HUES6 (cell line): ENCODE data around the gene NTN5.
"Not testable (repeated sequence)": the region's sequence is repeated elsewhere in the genome, so short reads cannot be mapped to it uniquely, and the experiment has no call there.

Experiments used
- H3K27ac ChIP-seq: 2 replicates; pipeline ENCODE4 v1.7.0; 2013; ENCODE audit warnings: low read depth, mild to moderate bottlenecking, low read length, inconsistent platforms
- H3K27me3 ChIP-seq: 2 replicates; pipeline ENCODE4 v1.6.1; 2013; ENCODE audit warnings: low read length; ENCODE audit not compliant: control insufficient read depth, insufficient read depth
- H3K36me3 ChIP-seq: 2 replicates; pipeline ENCODE4 v1.6.1; 2013; ENCODE audit warnings: low read length; ENCODE audit not compliant: control insufficient read depth, insufficient read depth
- H3K4me1 ChIP-seq: 2 replicates; pipeline ENCODE4 v1.6.1; 2013; ENCODE audit warnings: low read length; ENCODE audit not compliant: control insufficient read depth, insufficient read depth
- H3K4me3 ChIP-seq: 2 replicates; pipeline ENCODE4 v1.5.1; 2013; ENCODE audit warnings: low read depth, low read length
- H3K9ac ChIP-seq: one replicate; pipeline ENCODE4 v1.6.1; 2013; ENCODE audit warnings: mild to moderate bottlenecking, low read length
- H3K9me3 ChIP-seq: 2 replicates; pipeline ENCODE4 v1.6.1; 2013; ENCODE audit warnings: low read depth, low read length; ENCODE audit not compliant: control insufficient read depth, insufficient read depth

The NTN5 gene

DNA sequence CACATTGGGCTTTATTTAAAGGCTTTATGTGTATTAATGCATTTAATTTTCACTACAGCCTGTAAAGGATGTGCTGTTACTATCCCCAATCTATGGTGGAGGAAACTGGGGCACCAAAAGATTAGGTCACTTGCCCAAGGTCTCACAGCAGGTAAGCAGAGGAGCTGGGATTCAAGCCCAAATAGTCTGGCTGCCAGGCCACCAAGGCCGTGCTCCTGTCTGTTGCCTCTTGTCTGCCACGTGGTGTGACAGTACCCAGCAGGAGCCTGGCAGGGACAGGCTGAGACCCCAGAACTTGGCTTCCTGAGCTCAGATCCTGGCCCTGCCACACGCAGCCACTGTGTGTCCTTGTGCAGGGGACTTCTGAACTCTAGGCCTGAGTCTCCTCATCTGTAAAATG, 4.5 kb downstream of the NTN5 start:
- Histone ChIP-seq H3K36me3 (no peaks in the 10 kb centered on the region), H3K9me3 (0 out of 2 replicates have a peak, but pooled peaks cover 3% of the 10 kb centered on the region), H3K9ac (no peak overlapping the region), H3K4me3 (no peak overlapping the region), H3K27ac (no peak overlapping the region), H3K4me1 (peaks cover 10% of the 10 kb centered on the region), H3K27me3 (peaks cover 4% of the 10 kb centered on the region; the same call in 1 of the 2 replicates)

- Histone ChIP-seq H3K9me3 (0 out of 2 replicates have a peak, but pooled peaks cover 3% of the 10 kb centered on the region), H3K4me3 (no peak overlapping the region), H3K27me3 (no peaks in the 10 kb centered on the region), H3K36me3 (no peaks in the 10 kb centered on the region), H3K4me1 (no peaks in the 10 kb centered on the region), H3K27ac (no peak overlapping the region), H3K9ac (no peak overlapping the region)
Observed at GRCh38 chr19:48665786-48666185, 7.0 kb downstream of the NTN5 start.

DNA sequence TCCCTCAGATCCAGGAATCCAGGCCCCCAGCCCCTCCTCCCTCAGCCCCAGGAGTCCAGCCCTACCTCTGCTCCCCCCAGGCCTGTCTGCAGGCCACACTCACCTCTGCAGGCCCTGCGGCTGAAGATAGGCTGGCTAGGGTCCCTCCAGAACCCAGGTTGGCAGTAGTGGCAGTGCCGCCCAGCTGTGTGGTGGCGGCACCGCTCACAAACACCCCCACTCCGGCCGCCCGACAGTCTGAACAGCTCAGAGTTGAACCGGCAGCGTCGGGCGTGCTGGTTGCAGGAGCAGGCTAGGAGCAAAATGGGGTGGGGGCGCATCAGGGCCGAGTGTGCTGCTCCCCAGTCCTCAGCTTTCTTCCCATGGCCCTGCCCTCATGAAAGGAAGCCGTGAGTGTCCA, 8.3 kb downstream of the NTN5 start:
- H3K36me3 ChIP-seq, result no peaks in the 10 kb centered on the region
- H3K9ac ChIP-seq, result no peak overlapping the region
- H3K4me3 ChIP-seq, result no peak overlapping the region
- H3K9me3 ChIP-seq, result 0 out of 2 replicates have a peak, but pooled peaks cover 2% of the 10 kb centered on the region
- no peaks in the 10 kb centered on the region for H3K27me3 ChIP-seq
- no peak overlapping the region for H3K27ac ChIP-seq
- H3K4me1 ChIP-seq, result no peaks in the 10 kb centered on the region

- no peaks in the 10 kb centered on the region for H3K9me3 ChIP-seq
- no peak overlapping the region for H3K4me3 ChIP-seq
- H3K9ac ChIP-seq, result no peak overlapping the region
- no peaks in the 10 kb centered on the region for H3K36me3 ChIP-seq
- H3K27me3 ChIP-seq, result no peaks in the 10 kb centered on the region
- H3K4me1 ChIP-seq, result no peaks in the 10 kb centered on the region
- no peak overlapping the region for H3K27ac ChIP-seq
Observed at GRCh38 chr19:48663667-48664066, 9.2 kb downstream of the NTN5 start.

DNA sequence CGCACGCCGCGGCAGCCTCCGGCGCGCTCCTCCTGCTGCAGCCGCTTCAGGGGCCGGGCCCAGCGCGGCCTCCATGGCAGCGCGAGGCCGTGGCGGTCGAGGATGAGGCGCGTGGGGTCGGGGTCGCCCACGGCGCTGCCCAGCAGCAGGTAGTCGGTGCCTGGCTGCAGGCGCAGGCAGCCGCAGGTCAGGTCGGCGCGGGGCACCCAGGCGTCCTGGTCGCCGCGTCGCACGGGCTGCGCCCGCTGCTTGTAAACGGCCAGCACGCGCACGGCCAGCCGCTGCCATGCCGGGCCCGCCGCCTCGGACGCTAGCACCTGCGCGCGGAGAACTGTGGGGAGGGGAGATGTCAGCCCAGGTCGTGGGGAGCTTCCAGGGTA, 11.1 kb downstream of the NTN5 start:
- no peak overlapping the region for H3K27ac ChIP-seq
- H3K4me1 ChIP-seq, result peaks cover 7% of the 10 kb centered on the region
- H3K27me3 ChIP-seq, result no peaks in the 10 kb centered on the region
- H3K4me3 ChIP-seq, result no peak overlapping the region
- H3K36me3 ChIP-seq, result no peaks in the 10 kb centered on the region
- no peaks in the 10 kb centered on the region for H3K9me3 ChIP-seq
- H3K9ac ChIP-seq, result no peak overlapping the region

DNA sequence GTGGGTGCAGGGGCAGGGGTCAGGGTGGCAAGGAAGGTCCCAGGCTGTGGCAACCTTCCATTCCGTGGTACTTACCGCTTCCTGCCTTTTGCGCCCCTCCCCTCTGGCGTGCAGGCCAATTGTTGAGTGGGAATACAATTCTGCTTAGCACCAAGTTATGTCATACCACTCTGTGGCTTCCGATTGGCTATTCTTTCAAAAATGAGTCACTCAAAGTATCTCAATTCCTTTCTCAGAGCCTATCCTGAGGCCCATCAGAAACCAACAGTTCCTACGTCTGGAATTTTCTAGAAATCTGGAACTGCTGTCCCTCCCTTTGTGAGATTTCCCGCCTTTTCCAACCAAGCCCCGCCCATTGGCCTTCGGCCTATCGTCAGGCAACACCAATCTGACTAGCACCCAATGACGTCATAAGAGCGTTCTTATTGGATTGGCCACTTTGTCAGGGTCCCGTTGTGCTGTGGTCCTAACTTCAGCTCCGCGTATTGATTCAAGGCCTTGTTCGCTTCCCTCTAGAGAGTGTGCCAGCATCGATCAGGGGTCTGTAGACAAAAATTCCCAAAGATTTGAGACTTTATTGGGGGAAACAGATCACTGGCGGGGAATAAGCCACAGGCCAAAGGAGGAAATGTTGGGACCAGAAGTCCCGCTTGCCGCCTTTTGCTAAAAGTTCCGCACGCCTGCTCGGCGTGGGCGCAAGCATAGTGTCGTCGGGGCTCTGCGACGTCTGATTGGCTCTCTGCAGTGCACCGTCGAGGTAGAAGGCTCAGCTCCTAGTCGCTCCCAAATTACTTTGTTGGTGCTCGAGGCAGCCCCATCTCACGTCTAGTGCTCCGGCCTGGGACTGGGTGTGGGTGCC, 11.7 kb downstream of the NTN5 start:
- no peak overlapping the region for H3K4me3 ChIP-seq
- no peak overlapping the region for H3K9ac ChIP-seq
- H3K36me3 ChIP-seq, result no peaks in the 10 kb centered on the region
- H3K27ac ChIP-seq, result no peak overlapping the region
- no peaks in the 10 kb centered on the region for H3K9me3 ChIP-seq
- no peaks in the 10 kb centered on the region for H3K27me3 ChIP-seq
- peaks cover 8% of the 10 kb centered on the region for H3K4me1 ChIP-seq

- H3K4me3 ChIP-seq, result no peak overlapping the region
- no peak overlapping the region for H3K9ac ChIP-seq
- H3K27me3 ChIP-seq, result no peaks in the 10 kb centered on the region
- H3K9me3 ChIP-seq, result no peaks in the 10 kb centered on the region
- no peaks in the 10 kb centered on the region for H3K36me3 ChIP-seq
- no peak overlapping the region for H3K27ac ChIP-seq
- H3K4me1 ChIP-seq, result peaks cover 8% of the 10 kb centered on the region
Observed at GRCh38 chr19:48659768-48660167, 13.0 kb downstream of the NTN5 start.

DNA sequence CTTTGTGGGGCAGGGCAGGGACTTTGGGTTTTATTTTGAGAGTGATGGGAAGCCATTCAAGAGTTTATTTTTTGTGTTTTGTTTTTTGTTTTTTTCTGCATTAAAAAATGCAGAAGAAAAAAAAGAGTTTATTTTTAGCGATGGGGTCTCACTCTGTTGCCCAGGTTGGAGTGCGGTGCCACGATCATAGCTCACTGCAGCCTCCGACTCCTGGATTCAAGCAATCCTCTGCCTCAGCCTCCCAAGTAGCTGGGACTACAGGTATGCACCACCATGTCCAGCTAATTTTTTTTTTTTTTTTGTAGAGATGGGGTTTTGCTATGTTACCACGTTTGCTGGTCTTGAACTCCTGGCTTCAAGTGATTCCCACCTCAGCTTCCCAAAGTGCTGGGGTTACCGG, 14.3 kb downstream of the NTN5 start:
- no peak overlapping the region for H3K4me3 ChIP-seq
- H3K9ac ChIP-seq, result no peak overlapping the region
- H3K27ac ChIP-seq, result no peak overlapping the region
- no peaks in the 10 kb centered on the region for H3K27me3 ChIP-seq
- no peaks in the 10 kb centered on the region for H3K36me3 ChIP-seq
- H3K4me1 ChIP-seq, result peaks cover 13% of the 10 kb centered on the region
- no peaks in the 10 kb centered on the region for H3K9me3 ChIP-seq

- not testable (repeated sequence) for H3K4me3 ChIP-seq, H3K36me3 ChIP-seq, H3K9ac ChIP-seq, H3K9me3 ChIP-seq, H3K27ac ChIP-seq, H3K27me3 ChIP-seq
- H3K4me1 ChIP-seq, result peaks cover 13% of the 10 kb centered on the region
Observed at GRCh38 chr19:48657828-48658227, 15.0 kb downstream of the NTN5 start.

DNA sequence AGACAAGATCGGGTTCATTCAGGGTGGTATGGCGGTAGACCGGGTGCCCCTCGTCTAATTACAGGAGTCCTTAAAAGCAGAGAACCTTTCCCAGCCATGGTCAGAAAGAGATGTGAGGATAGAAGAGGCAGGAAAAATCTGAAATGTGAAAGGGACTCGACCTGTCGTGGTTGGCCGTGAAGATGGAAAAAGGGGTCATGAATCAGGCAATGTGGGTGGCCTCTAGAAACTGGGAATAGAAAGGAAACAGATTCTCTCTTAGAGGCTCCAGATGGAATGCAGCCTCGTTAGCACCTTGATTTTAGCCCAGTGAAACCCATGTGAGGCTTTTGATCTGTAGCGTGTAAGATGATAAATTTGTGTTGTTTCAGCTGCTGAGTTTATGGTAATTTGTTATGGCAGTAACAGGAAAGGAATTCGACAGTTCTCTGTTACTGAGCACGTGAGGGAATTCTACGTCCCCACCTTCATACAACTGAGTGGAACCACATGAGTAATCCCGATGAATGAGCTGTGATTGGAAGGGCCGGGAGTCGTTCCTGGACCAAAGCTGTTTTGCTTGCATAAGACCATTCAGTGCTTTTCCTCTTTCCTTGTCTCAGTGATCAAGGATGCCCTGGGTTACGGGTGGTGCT, 15.9 kb downstream of the NTN5 start:
- Histone ChIP-seq H3K9me3 (no peaks in the 10 kb centered on the region), H3K4me3 (no peak overlapping the region), H3K27me3 (no peaks in the 10 kb centered on the region), H3K27ac (no peak overlapping the region; the same call in 1 of the 2 replicates), H3K36me3 (no peaks in the 10 kb centered on the region), H3K9ac (peak overlapping the region; percentile 3), H3K4me1 (peaks cover 13% of the 10 kb centered on the region)

GRCh38 chr19:48654299-48655059, 18.3 kb downstream of the NTN5 start:
- Histone ChIP-seq H3K36me3 (no peaks in the 10 kb centered on the region), H3K27ac (no peak overlapping the region), H3K9ac (no peak overlapping the region), H3K9me3 (peaks cover 5% of the 10 kb centered on the region; the same call in 1 of the 2 replicates), H3K27me3 (no peaks in the 10 kb centered on the region), H3K4me1 (peaks cover 13% of the 10 kb centered on the region), H3K4me3 (no peak overlapping the region)
